GM12878 (cell line): ENCODE data around the gene OR2L5. TPM values are rescaled to one million over a fixed set of nuclear protein-coding genes. Genes with fewer than 3 reads are reported as not detected.

Source experiments
- BHLHE40 ChIP-seq, 2 experiments: fragments of 450-650 bp in 1 of 2; IDR thresholded peaks; 2 replicates each; pipeline ENCODE4 v1.6.1; 2011 to 2017; ENCODE audit warnings: low read depth in 2 of 2, borderline replicate concordance in 1 of 2, improper control_type of control experiment in 1 of 2, low read length in 1 of 2, mild to moderate bottlenecking in 1 of 2
- GABPA ChIP-seq: IDR thresholded peaks from 2 replicates; pipeline ENCODE4 v1.6.1; 2014; ENCODE audit warnings: antibody characterized with exemption, low read depth, mild to moderate bottlenecking, inconsistent platforms
- IRF4 ChIP-seq: IDR thresholded peaks from 2 replicates; pipeline ENCODE4 v1.6.1; 2011; ENCODE audit warnings: low read depth, low read length
- KDM1A ChIP-seq: fragments of 200-600 bp; sonication (generic); IDR thresholded peaks from 2 replicates; pipeline ENCODE4 v1.6.1; 2016; ENCODE audit warnings: borderline replicate concordance
- NFYA ChIP-seq: IDR thresholded peaks from 2 replicates; pipeline ENCODE4 v1.6.1; 2011; ENCODE audit warnings: low read depth, mild to moderate bottlenecking, low read length, improper control_type of control experiment, borderline replicate concordance
- NFYB ChIP-seq: IDR thresholded peaks from 2 replicates; pipeline ENCODE4 v1.6.1; 2011; ENCODE audit warnings: low read depth, mild to moderate bottlenecking, low read length, improper control_type of control experiment, moderate library complexity; ENCODE audit not compliant: insufficient read depth
- POU2F2 ChIP-seq: IDR thresholded peaks from 3 replicates; pipeline ENCODE4 v1.6.1; 2011; ENCODE audit warnings: low read depth, mild to moderate bottlenecking, low read length, borderline replicate concordance
- SPI1 ChIP-seq: IDR thresholded peaks from 2 replicates; pipeline ENCODE4 v1.6.1; 2011; ENCODE audit warnings: low read depth, mild to moderate bottlenecking, low read length, moderate library complexity, borderline replicate concordance; ENCODE audit not compliant: insufficient read depth
- ZSCAN29 ChIP-seq: fragments of 450-650 bp; IDR thresholded peaks from 2 replicates; pipeline ENCODE4 v1.6.1; 2017; ENCODE audit warnings: mild to moderate bottlenecking, moderate library complexity
- polyA plus RNA-seq, 11 experiments: library from polyadenylated mRNA; depleted of rRNA in 4 of 11; unstranded in 6 of 11; stranded (reverse) in 5 of 11; fragments of >200 nt; fragmentation: Nextera tagmentation in 4 of 11; fragmentation: Illumina TruSeq in 1 of 11; extraction: Ambion mirVana in 4 of 11; extraction: Trizol in 1 of 11; gene quantifications; 1 replicate in 1 of 11; 2 replicates in 10 of 11; pipeline versions ENCODE4 v1.2.1 to v1.2.3, GENCODE V29; 2011 to 2016; ENCODE audit warnings: inconsistent platforms in 2 of 11, missing spikeins in 2 of 11, low read depth in 1 of 11
- total RNA-seq, 4 experiments: library from RNA; depleted of rRNA in 3 of 4; stranded (reverse); fragments of >200 nt in 3 of 4; fragmentation: Illumina TruSeq in 1 of 4; extraction: Trizol in 1 of 4; gene quantifications; 2 replicates each; pipeline versions ENCODE4 v1.2.1 to v1.2.3, GENCODE V29; 2013 to 2021
- TF ChIP-seq, protein P1 (sequence below): IDR thresholded peaks from 2 replicates; pipeline ENCODE4 v1.6.1; 2012; ENCODE audit warnings: improper control_type of control experiment, low read depth, low read length; ENCODE audit not compliant: insufficient replicate concordance
- TF ChIP-seq, protein P2 (sequence below): IDR thresholded peaks from 2 replicates; pipeline ENCODE4 v1.6.1; 2012; ENCODE audit warnings: low read depth, low read length, improper control_type of control experiment
- TF ChIP-seq, protein P3 (sequence below): fragments of 450-650 bp; IDR thresholded peaks from 2 replicates; pipeline ENCODE4 v1.6.1; 2017; ENCODE audit warnings: mild to moderate bottlenecking, moderate library complexity
- TF ChIP-seq, protein P4 (sequence below): fragments of 450-650 bp; IDR thresholded peaks from 2 replicates; pipeline ENCODE4 v1.6.1; 2016; ENCODE audit warnings: mild to moderate bottlenecking, moderate library complexity, borderline replicate concordance

OR2L5 gene
- total and polyA plus RNA-seq, 10 of the 15 experiments (the other 5 are each of a cell fraction or from before 2014, with no cell fraction given), result not detected

DNA sequence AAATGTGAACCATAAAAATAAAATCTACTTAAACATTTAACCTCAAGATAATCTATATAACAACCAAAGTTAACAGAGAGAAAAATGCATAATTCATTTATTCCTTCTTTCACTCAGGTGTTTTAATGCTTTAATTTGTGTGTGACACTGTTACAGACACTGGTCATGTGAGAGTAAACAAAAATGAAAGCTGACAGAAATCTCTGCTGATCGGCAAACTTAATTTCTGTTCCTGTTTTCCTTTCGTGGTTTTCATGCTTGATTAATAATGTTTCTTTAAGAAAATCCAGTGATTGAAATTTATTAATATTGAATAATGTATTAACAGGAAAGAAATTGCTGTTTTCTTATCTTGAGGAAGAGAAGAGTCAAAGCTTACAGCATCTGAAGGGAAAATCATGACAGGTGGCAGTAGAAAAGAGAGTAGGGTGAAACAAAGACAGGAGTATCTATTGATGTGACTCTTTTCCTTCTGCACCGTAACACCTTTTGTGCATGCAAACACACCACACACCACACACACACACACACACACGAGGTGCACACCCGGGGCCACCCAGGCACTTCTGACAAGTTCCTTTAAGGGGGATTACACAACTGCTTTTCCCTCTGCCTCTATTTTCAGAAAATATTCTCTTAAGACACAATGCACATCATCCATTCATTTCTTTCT lies 46.8 kb upstream of the OR2L5 start (continued):
- TF ChIP-seq, protein P1, sequence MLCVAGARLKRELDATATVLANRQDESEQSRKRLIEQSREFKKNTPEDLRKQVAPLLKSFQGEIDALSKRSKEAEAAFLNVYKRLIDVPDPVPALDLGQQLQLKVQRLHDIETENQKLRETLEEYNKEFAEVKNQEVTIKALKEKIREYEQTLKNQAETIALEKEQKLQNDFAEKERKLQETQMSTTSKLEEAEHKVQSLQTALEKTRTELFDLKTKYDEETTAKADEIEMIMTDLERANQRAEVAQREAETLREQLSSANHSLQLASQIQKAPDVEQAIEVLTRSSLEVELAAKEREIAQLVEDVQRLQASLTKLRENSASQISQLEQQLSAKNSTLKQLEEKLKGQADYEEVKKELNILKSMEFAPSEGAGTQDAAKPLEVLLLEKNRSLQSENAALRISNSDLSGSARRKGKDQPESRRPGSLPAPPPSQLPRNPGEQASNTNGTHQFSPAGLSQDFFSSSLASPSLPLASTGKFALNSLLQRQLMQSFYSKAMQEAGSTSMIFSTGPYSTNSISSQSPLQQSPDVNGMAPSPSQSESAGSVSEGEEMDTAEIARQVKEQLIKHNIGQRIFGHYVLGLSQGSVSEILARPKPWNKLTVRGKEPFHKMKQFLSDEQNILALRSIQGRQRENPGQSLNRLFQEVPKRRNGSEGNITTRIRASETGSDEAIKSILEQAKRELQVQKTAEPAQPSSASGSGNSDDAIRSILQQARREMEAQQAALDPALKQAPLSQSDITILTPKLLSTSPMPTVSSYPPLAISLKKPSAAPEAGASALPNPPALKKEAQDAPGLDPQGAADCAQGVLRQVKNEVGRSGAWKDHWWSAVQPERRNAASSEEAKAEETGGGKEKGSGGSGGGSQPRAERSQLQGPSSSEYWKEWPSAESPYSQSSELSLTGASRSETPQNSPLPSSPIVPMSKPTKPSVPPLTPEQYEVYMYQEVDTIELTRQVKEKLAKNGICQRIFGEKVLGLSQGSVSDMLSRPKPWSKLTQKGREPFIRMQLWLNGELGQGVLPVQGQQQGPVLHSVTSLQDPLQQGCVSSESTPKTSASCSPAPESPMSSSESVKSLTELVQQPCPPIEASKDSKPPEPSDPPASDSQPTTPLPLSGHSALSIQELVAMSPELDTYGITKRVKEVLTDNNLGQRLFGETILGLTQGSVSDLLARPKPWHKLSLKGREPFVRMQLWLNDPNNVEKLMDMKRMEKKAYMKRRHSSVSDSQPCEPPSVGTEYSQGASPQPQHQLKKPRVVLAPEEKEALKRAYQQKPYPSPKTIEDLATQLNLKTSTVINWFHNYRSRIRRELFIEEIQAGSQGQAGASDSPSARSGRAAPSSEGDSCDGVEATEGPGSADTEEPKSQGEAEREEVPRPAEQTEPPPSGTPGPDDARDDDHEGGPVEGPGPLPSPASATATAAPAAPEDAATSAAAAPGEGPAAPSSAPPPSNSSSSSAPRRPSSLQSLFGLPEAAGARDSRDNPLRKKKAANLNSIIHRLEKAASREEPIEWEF, result peak; percentile 46
- TF ChIP-seq GABPA (0 out of 2 replicates have a peak, but pooled peaks have one; percentile 17), POU2F2 (0 out of 3 replicates have a peak, but pooled peaks have one; percentile 50), BHLHE40 (IDR thresholded peaks at IDR 0.05; ENCODE audit: borderline replicate concordance in 1 of 2, low read depth in 2 of 2, low read length in 1 of 2) (peak in 1 of 2 experiments; percentile 47; a peak in 1 of 4 replicates), NFYB (no peak), NFYA (no peak), KDM1A (no peak), IRF4 (0 out of 2 replicates have a peak, but pooled peaks have one; percentile 9), ZSCAN29 (no peak), SPI1 (peak; percentile 80)
- TF ChIP-seq, protein P2, sequence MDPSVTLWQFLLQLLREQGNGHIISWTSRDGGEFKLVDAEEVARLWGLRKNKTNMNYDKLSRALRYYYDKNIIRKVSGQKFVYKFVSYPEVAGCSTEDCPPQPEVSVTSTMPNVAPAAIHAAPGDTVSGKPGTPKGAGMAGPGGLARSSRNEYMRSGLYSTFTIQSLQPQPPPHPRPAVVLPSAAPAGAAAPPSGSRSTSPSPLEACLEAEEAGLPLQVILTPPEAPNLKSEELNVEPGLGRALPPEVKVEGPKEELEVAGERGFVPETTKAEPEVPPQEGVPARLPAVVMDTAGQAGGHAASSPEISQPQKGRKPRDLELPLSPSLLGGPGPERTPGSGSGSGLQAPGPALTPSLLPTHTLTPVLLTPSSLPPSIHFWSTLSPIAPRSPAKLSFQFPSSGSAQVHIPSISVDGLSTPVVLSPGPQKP, result no peak
- TF ChIP-seq, protein P3, sequence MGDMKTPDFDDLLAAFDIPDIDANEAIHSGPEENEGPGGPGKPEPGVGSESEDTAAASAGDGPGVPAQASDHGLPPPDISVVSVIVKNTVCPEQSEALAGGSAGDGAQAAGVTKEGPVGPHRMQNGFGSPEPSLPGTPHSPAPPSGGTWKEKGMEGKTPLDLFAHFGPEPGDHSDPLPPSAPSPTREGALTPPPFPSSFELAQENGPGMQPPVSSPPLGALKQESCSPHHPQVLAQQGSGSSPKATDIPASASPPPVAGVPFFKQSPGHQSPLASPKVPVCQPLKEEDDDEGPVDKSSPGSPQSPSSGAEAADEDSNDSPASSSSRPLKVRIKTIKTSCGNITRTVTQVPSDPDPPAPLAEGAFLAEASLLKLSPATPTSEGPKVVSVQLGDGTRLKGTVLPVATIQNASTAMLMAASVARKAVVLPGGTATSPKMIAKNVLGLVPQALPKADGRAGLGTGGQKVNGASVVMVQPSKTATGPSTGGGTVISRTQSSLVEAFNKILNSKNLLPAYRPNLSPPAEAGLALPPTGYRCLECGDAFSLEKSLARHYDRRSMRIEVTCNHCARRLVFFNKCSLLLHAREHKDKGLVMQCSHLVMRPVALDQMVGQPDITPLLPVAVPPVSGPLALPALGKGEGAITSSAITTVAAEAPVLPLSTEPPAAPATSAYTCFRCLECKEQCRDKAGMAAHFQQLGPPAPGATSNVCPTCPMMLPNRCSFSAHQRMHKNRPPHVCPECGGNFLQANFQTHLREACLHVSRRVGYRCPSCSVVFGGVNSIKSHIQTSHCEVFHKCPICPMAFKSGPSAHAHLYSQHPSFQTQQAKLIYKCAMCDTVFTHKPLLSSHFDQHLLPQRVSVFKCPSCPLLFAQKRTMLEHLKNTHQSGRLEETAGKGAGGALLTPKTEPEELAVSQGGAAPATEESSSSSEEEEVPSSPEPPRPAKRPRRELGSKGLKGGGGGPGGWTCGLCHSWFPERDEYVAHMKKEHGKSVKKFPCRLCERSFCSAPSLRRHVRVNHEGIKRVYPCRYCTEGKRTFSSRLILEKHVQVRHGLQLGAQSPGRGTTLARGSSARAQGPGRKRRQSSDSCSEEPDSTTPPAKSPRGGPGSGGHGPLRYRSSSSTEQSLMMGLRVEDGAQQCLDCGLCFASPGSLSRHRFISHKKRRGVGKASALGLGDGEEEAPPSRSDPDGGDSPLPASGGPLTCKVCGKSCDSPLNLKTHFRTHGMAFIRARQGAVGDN, result no peak
- TF ChIP-seq, protein P4, sequence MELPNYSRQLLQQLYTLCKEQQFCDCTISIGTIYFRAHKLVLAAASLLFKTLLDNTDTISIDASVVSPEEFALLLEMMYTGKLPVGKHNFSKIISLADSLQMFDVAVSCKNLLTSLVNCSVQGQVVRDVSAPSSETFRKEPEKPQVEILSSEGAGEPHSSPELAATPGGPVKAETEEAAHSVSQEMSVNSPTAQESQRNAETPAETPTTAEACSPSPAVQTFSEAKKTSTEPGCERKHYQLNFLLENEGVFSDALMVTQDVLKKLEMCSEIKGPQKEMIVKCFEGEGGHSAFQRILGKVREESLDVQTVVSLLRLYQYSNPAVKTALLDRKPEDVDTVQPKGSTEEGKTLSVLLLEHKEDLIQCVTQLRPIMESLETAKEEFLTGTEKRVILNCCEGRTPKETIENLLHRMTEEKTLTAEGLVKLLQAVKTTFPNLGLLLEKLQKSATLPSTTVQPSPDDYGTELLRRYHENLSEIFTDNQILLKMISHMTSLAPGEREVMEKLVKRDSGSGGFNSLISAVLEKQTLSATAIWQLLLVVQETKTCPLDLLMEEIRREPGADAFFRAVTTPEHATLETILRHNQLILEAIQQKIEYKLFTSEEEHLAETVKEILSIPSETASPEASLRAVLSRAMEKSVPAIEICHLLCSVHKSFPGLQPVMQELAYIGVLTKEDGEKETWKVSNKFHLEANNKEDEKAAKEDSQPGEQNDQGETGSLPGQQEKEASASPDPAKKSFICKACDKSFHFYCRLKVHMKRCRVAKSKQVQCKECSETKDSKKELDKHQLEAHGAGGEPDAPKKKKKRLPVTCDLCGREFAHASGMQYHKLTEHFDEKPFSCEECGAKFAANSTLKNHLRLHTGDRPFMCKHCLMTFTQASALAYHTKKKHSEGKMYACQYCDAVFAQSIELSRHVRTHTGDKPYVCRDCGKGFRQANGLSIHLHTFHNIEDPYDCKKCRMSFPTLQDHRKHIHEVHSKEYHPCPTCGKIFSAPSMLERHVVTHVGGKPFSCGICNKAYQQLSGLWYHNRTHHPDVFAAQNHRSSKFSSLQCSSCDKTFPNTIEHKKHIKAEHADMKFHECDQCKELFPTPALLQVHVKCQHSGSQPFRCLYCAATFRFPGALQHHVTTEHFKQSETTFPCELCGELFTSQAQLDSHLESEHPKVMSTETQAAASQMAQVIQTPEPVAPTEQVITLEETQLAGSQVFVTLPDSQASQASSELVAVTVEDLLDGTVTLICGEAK, result no peak
